H9 (cell line): Measurements from ENCODE around the gene MGME1. TPM values are rescaled to one million over a fixed set of nuclear protein-coding genes. Genes with fewer than 3 reads are reported as not detected.

ENCODE experiments used
- DNase-seq: peaks from one replicate; pipeline ENCODE4 v3.0.0-alpha.2; 2017
- H2AFZ ChIP-seq: one replicate; pipeline ENCODE4 v1.6.1; 2013; ENCODE audit warnings: mild to moderate bottlenecking, low read length, control low read depth, moderate library complexity
- H2AK5ac ChIP-seq: 2 replicates; pipeline ENCODE4 v1.6.1; 2013; ENCODE audit warnings: low read length, control low read depth, mixed read lengths; ENCODE audit not compliant: insufficient read length
- H2BK120ac ChIP-seq: one replicate; pipeline ENCODE4 v1.6.1; 2013; ENCODE audit warnings: low read depth, mild to moderate bottlenecking, low read length, control low read depth, inconsistent platforms; ENCODE audit not compliant: poor library complexity, severe bottlenecking
- H2BK12ac ChIP-seq: 2 replicates; pipeline ENCODE4 v1.6.1; 2013; ENCODE audit warnings: low read length, control low read depth, mixed read lengths, low read depth; ENCODE audit not compliant: insufficient read length
- H2BK15ac ChIP-seq: 2 replicates; pipeline ENCODE4 v1.6.1; 2013; ENCODE audit warnings: low read depth, low read length, control low read depth
- H2BK20ac ChIP-seq: one replicate; pipeline ENCODE4 v1.6.1; 2013; ENCODE audit warnings: low read depth, mild to moderate bottlenecking, low read length, control low read depth, inconsistent platforms; ENCODE audit not compliant: poor library complexity, severe bottlenecking
- H2BK5ac ChIP-seq: 2 replicates; pipeline ENCODE4 v1.6.1; 2013; ENCODE audit warnings: low read length, control low read depth, mixed read lengths; ENCODE audit not compliant: insufficient read length
- H3K14ac ChIP-seq: 2 replicates; pipeline ENCODE4 v1.6.1; 2013; ENCODE audit warnings: low read length, control low read depth; ENCODE audit not compliant: insufficient read depth
- H3K18ac ChIP-seq: 2 replicates; pipeline ENCODE4 v1.6.1; 2013; ENCODE audit warnings: low read depth, mild to moderate bottlenecking, mixed read lengths, low read length, control low read depth; ENCODE audit not compliant: insufficient read length
- H3K23ac ChIP-seq: 2 replicates; pipeline ENCODE4 v1.6.1; 2013; ENCODE audit warnings: low read length, control low read depth, mixed read lengths, low read depth; ENCODE audit not compliant: insufficient read length
- H3K23me2 ChIP-seq: 2 replicates; pipeline ENCODE4 v1.6.1; 2013; ENCODE audit warnings: low read depth, mild to moderate bottlenecking, mixed read lengths, low read length, control low read depth; ENCODE audit not compliant: insufficient read length, poor library complexity, severe bottlenecking
- H3K27ac ChIP-seq: 2 replicates; pipeline ENCODE4 v1.5.1; 2013; ENCODE audit warnings: low read length, control low read depth, mixed read lengths, low read depth; ENCODE audit not compliant: insufficient read length
- H3K27me3 ChIP-seq: 2 replicates; pipeline ENCODE4 v1.6.1; 2013; ENCODE audit warnings: low read length, control low read depth, inconsistent platforms; ENCODE audit not compliant: insufficient read depth
- H3K4ac ChIP-seq: 2 replicates; pipeline ENCODE4 v1.6.1; 2013; ENCODE audit warnings: low read depth, mild to moderate bottlenecking, control low read depth, inconsistent platforms, low read length, moderate library complexity
- H3K4me1 ChIP-seq: 2 replicates; pipeline ENCODE4 v1.6.1; 2013; ENCODE audit warnings: low read length, control low read depth, inconsistent platforms; ENCODE audit not compliant: insufficient read depth
- H3K4me2 ChIP-seq: 2 replicates; pipeline ENCODE4 v1.6.1; 2013; ENCODE audit warnings: low read length, control low read depth, mixed read lengths; ENCODE audit not compliant: insufficient read length, insufficient read depth
- H3K56ac ChIP-seq: 2 replicates; pipeline ENCODE4 v1.6.1; 2013; ENCODE audit warnings: low read depth, mild to moderate bottlenecking, mixed read lengths, low read length, control low read depth; ENCODE audit not compliant: insufficient read length
- H3K79me1 ChIP-seq: 2 replicates; pipeline ENCODE4 v1.6.1; 2013; ENCODE audit warnings: low read depth, mild to moderate bottlenecking, moderate library complexity, low read length, control low read depth, inconsistent platforms; ENCODE audit not compliant: insufficient read depth, poor library complexity, severe bottlenecking
- H3K79me2 ChIP-seq: 2 replicates; pipeline ENCODE4 v1.6.1; 2013; ENCODE audit warnings: low read length, control low read depth, inconsistent platforms; ENCODE audit not compliant: insufficient read depth
- H3K9ac ChIP-seq: 2 replicates; pipeline ENCODE4 v1.6.1; 2013; ENCODE audit warnings: low read length, control low read depth, mixed read lengths; ENCODE audit not compliant: insufficient read length; ENCODE audit errors: extremely low read depth
- H3K9me3 ChIP-seq: one replicate; pipeline ENCODE4 v1.6.1; 2013; ENCODE audit warnings: low read depth, low read length, inconsistent platforms; ENCODE audit not compliant: control insufficient read depth
- H3T11ph ChIP-seq: one replicate; pipeline ENCODE4 v1.6.1; 2013; ENCODE audit warnings: mild to moderate bottlenecking, low read length, control low read depth, inconsistent platforms
- H4K20me1 ChIP-seq: one replicate; pipeline ENCODE4 v1.6.1; 2013; ENCODE audit not compliant: control insufficient read depth, insufficient read length, insufficient read depth
- H4K5ac ChIP-seq: 2 replicates; pipeline ENCODE4 v1.6.1; 2013; ENCODE audit warnings: low read depth, mild to moderate bottlenecking, mixed read lengths, low read length, control low read depth; ENCODE audit not compliant: insufficient read length
- H4K8ac ChIP-seq: replicated peaks from 2 replicates; pipeline ENCODE4 v1.6.1; 2013; ENCODE audit warnings: low read length, control low read depth, mixed read lengths, low read depth; ENCODE audit not compliant: insufficient read length
- H4K91ac ChIP-seq: 2 replicates; pipeline ENCODE4 v1.6.1; 2013; ENCODE audit warnings: low read depth, mild to moderate bottlenecking, moderate library complexity, mixed read lengths, low read length, control low read depth; ENCODE audit not compliant: insufficient read length
- H3K27ac Mint-ChIP-seq, 3 experiments: 2 replicates in 2 of 3; 3 replicates in 1 of 3; pipeline ENCODE4 v1.8.0; 2020 to 2021; ENCODE audit warnings: mixed read lengths in 3 of 3, mild to moderate bottlenecking in 1 of 3, moderate library complexity in 1 of 3
- H3K27me3 Mint-ChIP-seq: 2 replicates; pipeline ENCODE4 v1.8.0; 2021; ENCODE audit warnings: low read depth, mild to moderate bottlenecking, moderate library complexity, mixed read lengths
- H3K36me3 Mint-ChIP-seq, 3 experiments: 2 replicates in 2 of 3; 3 replicates in 1 of 3; pipeline ENCODE4 v1.8.0; 2020 to 2021; ENCODE audit warnings: low read depth in 3 of 3, mixed read lengths in 3 of 3; ENCODE audit not compliant: insufficient read depth in 1 of 3
- H3K4me1 Mint-ChIP-seq, 2 experiments: 2 replicates each; pipeline ENCODE4 v1.8.0; 2020; ENCODE audit warnings: mixed read lengths in 2 of 2
- H3K4me3 Mint-ChIP-seq, 2 experiments: 2 replicates in 1 of 2; 3 replicates in 1 of 2; pipeline ENCODE4 v1.8.0; 2020 to 2021; ENCODE audit warnings: mild to moderate bottlenecking in 2 of 2, mixed read lengths in 2 of 2, moderate library complexity in 1 of 2
- H3K9me3 Mint-ChIP-seq, 2 experiments: 2 replicates in 1 of 2; 3 replicates in 1 of 2; pipeline ENCODE4 v1.8.0; 2020; ENCODE audit warnings: mild to moderate bottlenecking in 2 of 2, mixed read lengths in 2 of 2, moderate library complexity in 1 of 2
- CTCF ChIP-seq: fragments of 200-600 bp; sonication (generic); conservative IDR thresholded peaks from 3 replicates; pipeline ENCODE4 v1.8.0; 2021; ENCODE audit warnings: antibody characterized with exemption, mild to moderate bottlenecking
- WGBS: extraction: QIAGEN DNeasy Blood & Tissue Kit; methylation state at CpG from one replicate; pipeline ENCODE4 v1.1.7; 2013; ENCODE audit warnings: missing lambda C conversion rate, low lambda C conversion rate, mixed read lengths; ENCODE audit not compliant: insufficient read length; ENCODE audit errors: extremely low coverage; 5-methylcytosine and 5-hydroxymethylcytosine counted together
- total RNA-seq: library from RNA; stranded (reverse); gene quantifications from 2 replicates; pipeline ENCODE4 v1.2.1, GENCODE V29; 2021

Gene MGME1
- total RNA-seq, 1 experiment from 2014 or later, result 48.9 TPM

- no peak overlapping the region for H3T11ph ChIP-seq
- H3K9me3 Mint-ChIP-seq, result no peaks in the 10 kb centered on the region
- H3K23me2 ChIP-seq, result no peaks in the 10 kb centered on the region
- DNase-seq, result no peak
- no peak overlapping the region for H3K56ac ChIP-seq
- peaks cover 17 to 48% (median 35%) of the 10 kb centered on the region in 3 experiments; a peak in 6 of 7 replicates for H3K36me3 Mint-ChIP-seq
- no peak for TF ChIP-seq CTCF
- no peaks in the 10 kb centered on the region for H3K27me3 Mint-ChIP-seq
- H3K9me3 ChIP-seq, result no peaks in the 10 kb centered on the region
- no peak overlapping the region for H3K4me2 ChIP-seq
- H3K4ac ChIP-seq, result no peak overlapping the region
- H3K4me1 Mint-ChIP-seq, result peaks cover 21 to 25% of the 10 kb centered on the region in 2 experiments
- H3K79me2 ChIP-seq, result peaks cover 3% of the 10 kb centered on the region; the same call in 1 of the 2 replicates
- H3K18ac ChIP-seq, result no peak overlapping the region
- no peak overlapping the region for H3K14ac ChIP-seq
- H3K27ac Mint-ChIP-seq, result no peak overlapping the region; a peak in 1 of 7 replicates
- no peak overlapping the region for H3K4me3 Mint-ChIP-seq
- no peaks in the 10 kb centered on the region for H4K20me1 ChIP-seq
- no peak overlapping the region for H3K9ac ChIP-seq
- H2BK5ac ChIP-seq, result no peak overlapping the region
- no peak overlapping the region for H2BK120ac ChIP-seq
- H3K79me1 ChIP-seq, result peaks cover 3% of the 10 kb centered on the region
- H3K27ac ChIP-seq, result no peak overlapping the region
- H4K8ac ChIP-seq, result no peak overlapping the region
- no peaks in the 10 kb centered on the region for H3K4me1 ChIP-seq
- H2BK20ac ChIP-seq, result no peak overlapping the region
- H3K27me3 ChIP-seq, result no peaks in the 10 kb centered on the region
- H4K5ac ChIP-seq, result no peak overlapping the region
- WGBS, result 100% methylated on average over 1 of the region's 7 CpGs
- no peak overlapping the region for H2BK12ac ChIP-seq
- no peak overlapping the region for H2AK5ac ChIP-seq
- no peak overlapping the region for H2BK15ac ChIP-seq
- no peak overlapping the region for H4K91ac ChIP-seq
- no peak overlapping the region for H3K23ac ChIP-seq
- H2AFZ ChIP-seq, result no peak overlapping the region
Measured at GRCh38 chr20:17985388-17986018, 16.7 kb downstream of the MGME1 start.
